Measurements from ENCODE around the gene COL11A2. TPM values are rescaled to one million over a fixed set of nuclear protein-coding genes. Genes with fewer than 3 reads are reported as not detected.

Gene COL11A2
- total and polyA plus RNA-seq, 2 of the 13 experiments (the other 11 are each of a cell fraction or from before 2014, with no cell fraction given) = 0.55 TPM

DNA sequence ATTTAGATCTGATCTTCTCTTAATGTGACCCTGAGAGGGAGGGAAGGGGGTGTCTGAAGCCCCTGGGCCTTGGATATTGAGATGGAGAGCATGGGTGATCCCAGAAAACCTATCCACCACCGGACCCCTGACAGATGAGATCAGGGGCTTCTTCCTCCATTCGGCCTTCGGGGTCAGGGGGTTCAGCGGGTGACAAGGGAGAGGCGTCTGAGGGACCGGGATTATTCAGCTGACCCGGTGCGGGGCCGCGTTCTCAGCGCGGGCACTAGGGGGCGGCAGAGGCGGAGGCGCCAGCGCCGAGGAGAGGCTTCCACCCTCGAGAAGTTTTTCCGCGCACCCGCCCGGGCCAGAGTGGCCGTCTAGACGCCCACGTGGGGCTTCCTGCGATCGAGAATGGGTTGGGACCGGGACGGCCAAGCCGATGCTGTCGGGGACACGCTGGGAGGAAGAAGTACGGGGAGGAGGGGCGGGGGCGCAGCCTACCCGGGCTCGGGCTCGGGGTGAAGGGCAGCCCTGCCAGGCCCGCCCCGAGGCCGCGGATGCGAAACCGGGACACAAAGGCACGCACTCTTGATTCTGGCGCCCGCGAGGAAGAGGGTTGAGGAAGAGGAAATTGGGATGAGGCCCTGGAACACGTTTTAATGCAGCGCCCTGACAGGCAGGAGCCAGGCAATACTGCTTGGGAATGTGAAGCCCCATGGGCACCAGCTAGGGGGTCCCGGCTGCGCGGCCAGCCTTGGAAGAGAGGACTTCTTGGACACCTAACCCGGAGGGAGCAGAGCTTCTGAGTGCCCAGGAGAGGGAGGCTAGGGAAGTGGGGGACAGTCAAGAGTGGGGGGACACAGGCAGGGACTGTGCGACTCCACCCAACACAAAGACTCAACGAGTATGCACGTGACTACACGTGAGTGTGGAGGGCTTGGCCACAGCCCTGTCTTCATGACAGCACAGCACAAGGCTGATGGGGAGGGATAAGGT, 30.6 kb downstream of the COL11A2 start (continued):
- TF ChIP-seq, protein P1, sequence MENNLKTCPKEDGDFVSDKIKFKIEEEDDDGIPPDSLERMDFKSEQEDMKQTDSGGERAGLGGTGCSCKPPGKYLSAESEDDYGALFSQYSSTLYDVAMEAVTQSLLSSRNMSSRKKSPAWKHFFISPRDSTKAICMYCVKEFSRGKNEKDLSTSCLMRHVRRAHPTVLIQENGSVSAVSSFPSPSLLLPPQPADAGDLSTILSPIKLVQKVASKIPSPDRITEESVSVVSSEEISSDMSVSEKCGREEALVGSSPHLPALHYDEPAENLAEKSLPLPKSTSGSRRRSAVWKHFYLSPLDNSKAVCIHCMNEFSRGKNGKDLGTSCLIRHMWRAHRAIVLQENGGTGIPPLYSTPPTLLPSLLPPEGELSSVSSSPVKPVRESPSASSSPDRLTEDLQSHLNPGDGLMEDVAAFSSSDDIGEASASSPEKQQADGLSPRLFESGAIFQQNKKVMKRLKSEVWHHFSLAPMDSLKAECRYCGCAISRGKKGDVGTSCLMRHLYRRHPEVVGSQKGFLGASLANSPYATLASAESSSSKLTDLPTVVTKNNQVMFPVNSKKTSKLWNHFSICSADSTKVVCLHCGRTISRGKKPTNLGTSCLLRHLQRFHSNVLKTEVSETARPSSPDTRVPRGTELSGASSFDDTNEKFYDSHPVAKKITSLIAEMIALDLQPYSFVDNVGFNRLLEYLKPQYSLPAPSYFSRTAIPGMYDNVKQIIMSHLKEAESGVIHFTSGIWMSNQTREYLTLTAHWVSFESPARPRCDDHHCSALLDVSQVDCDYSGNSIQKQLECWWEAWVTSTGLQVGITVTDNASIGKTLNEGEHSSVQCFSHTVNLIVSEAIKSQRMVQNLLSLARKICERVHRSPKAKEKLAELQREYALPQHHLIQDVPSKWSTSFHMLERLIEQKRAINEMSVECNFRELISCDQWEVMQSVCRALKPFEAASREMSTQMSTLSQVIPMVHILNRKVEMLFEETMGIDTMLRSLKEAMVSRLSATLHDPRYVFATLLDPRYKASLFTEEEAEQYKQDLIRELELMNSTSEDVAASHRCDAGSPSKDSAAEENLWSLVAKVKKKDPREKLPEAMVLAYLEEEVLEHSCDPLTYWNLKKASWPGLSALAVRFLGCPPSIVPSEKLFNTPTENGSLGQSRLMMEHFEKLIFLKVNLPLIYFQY (CRISPR knock-in tag; IDR thresholded peaks at IDR 0.05; ENCODE audit: borderline replicate concordance) = no peak
- no peak for TF ChIP-seq SIX4 (CRISPR knock-in tag; IDR thresholded peaks at IDR 0.05)
- TF ChIP-seq SRY (CRISPR knock-in tag; IDR thresholded peaks at IDR 0.05) = no peak
- TF ChIP-seq PHF21A (CRISPR knock-in tag; IDR thresholded peaks at IDR 0.05) = no peak
- TF ChIP-seq ZNF101 (CRISPR knock-in tag; IDR thresholded peaks at IDR 0.05; ENCODE audit: borderline replicate concordance, low read depth) = no peak
- TF ChIP-seq YEATS2 (CRISPR knock-in tag; IDR thresholded peaks at IDR 0.05; ENCODE audit: borderline replicate concordance) = no peak
- 0 out of 2 replicates have a peak, but pooled peaks have one; percentile 15 for TF ChIP-seq EEA1 (CRISPR knock-in tag; IDR thresholded peaks at IDR 0.05; ENCODE audit: borderline replicate concordance)
- no peak for TF ChIP-seq MED13 (CRISPR knock-in tag; IDR thresholded peaks at IDR 0.05)
- no peak for TF ChIP-seq JARID2 (CRISPR knock-in tag; IDR thresholded peaks at IDR 0.05; ENCODE audit: insufficient replicate concordance)
- TF ChIP-seq ZNF205 (CRISPR knock-in tag; IDR thresholded peaks at IDR 0.05) = no peak
- no peak for TF ChIP-seq ZNF256 (CRISPR knock-in tag; conservative IDR thresholded peaks at IDR 0.05)
